Measurements from ENCODE around the gene FNBP1L. TPM values are rescaled to one million over a fixed set of nuclear protein-coding genes. Genes with fewer than 3 reads are reported as not detected.
"Not testable (repeated sequence)": the region's sequence is repeated elsewhere in the genome, so short reads cannot be mapped to it uniquely, and the experiment has no call there.

The FNBP1L gene
- total RNA-seq, 1 experiment from 2014 or later: 72.7 TPM

- no TSS peak for BruUV-seq (replicated peaks)
- Mint-ChIP-seq H3K4me1 (ENCODE audit: low read depth, unreplicated experiment) (peaks cover 55% of the 10 kb centered on the region), H3K36me3 (ENCODE audit: insufficient read depth, unreplicated experiment) (peaks cover 20% of the 10 kb centered on the region), H3K4me3 (ENCODE audit: low read depth, unreplicated experiment) (no peak overlapping the region), H3K27me3 (ENCODE audit: unreplicated experiment) (no peaks in the 10 kb centered on the region), H3K9me3 (ENCODE audit: low read depth, unreplicated experiment) (no peaks in the 10 kb centered on the region), H3K27ac (ENCODE audit: unreplicated experiment) (no peak overlapping the region)
- CTCF ChIA-PET: no interaction called here
- DNase-seq: no peak
- intact Hi-C loops (cut with micrococcal nuclease; ENCODE audit: unreplicated experiment): loop anchor here (5.0 to 10.0 kb wide), 2 partner anchors 42 to 295 kb away; no protein-coding TSS in a partner anchor
- TF ChIP-seq CTCF (IDR thresholded peaks at IDR 0.05; ENCODE audit: unreplicated experiment): no peak
Measured at GRCh38 chr1:93549811-93550210, 101.9 kb downstream of the FNBP1L start.

- peaks cover 18% of the 10 kb centered on the region for H3K36me3 Mint-ChIP-seq (ENCODE audit: insufficient read depth, unreplicated experiment)
- DNase-seq: peak; percentile 36
- TSS peak; percentile 15 for BruUV-seq (replicated peaks)
Measured at GRCh38 chr1:93552741-93553455, 105.0 kb downstream of the FNBP1L start.

DNA sequence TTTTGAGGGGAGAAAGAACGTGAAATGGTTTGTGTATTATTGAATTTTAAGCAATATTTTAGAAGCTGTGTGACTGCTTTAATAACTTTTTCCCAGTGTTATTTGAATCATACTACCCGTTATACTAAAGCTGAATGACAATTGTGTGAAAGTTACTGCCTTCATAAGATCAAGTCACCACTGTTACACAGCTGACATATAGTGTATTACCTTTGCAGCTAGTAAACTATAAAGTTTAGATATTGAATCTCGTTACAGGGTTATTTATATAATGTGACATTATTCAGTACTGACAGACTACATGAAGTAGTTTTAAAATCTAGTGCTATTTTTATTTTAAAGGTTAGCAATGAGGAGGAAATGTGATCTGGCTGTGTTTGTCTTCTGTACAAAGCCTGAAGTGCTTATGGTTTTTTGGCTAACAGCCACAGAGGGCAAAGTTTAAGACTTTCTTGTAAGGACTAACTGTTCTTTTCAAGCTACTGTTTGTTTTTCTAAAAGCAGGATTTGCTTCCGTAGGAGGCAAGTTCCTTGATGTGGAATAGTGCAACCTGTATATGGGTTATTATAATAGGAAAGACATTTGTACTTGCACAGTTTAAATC is 106.1 kb downstream of the FNBP1L start:
- Mint-ChIP-seq H3K4me3 (ENCODE audit: low read depth, unreplicated experiment) (peak overlapping the region; percentile 15), H3K4me1 (ENCODE audit: low read depth, unreplicated experiment) (peaks cover 58% of the 10 kb centered on the region), H3K27ac (ENCODE audit: unreplicated experiment) (peak overlapping the region; percentile 33), H3K36me3 (ENCODE audit: insufficient read depth, unreplicated experiment) (peaks cover 22% of the 10 kb centered on the region)
- intact Hi-C loops (cut with micrococcal nuclease; ENCODE audit: unreplicated experiment): loop anchor here (1.0 to 10.0 kb wide), 4 partner anchors 38 to 291 kb away; partner anchors contain the start of gene FNBP1L
- not testable (repeated sequence) for BruUV-seq (replicated peaks); H3K9me3 Mint-ChIP-seq (ENCODE audit: low read depth, unreplicated experiment); H3K27me3 Mint-ChIP-seq (ENCODE audit: unreplicated experiment)
- DNase-seq: peak; percentile 58
- CTCF ChIA-PET: interaction anchor here (1.9 to 2.2 kb wide), 2 partner anchors 38 to 250 kb away, joined by 7 to 10 read pairs; no protein-coding TSS in a partner anchor

More at GRCh38 chr1:93552741-93553455, 105.0 kb downstream of the FNBP1L start:
- intact Hi-C loops (cut with micrococcal nuclease; ENCODE audit: unreplicated experiment): loop anchor here (2.0 to 10.0 kb wide), 3 partner anchors 39 to 292 kb away; partner anchors contain the start of gene FNBP1L
- no peaks in the 10 kb centered on the region for H3K9me3 Mint-ChIP-seq (ENCODE audit: low read depth, unreplicated experiment)
- H3K27ac Mint-ChIP-seq (ENCODE audit: unreplicated experiment): peak overlapping the region; percentile 68
- no peaks in the 10 kb centered on the region for H3K27me3 Mint-ChIP-seq (ENCODE audit: unreplicated experiment)
- TF ChIP-seq CTCF (IDR thresholded peaks at IDR 0.05; ENCODE audit: unreplicated experiment): no peak
- CTCF ChIA-PET: interaction anchor here (0.6 to 2.2 kb wide), 9 partner anchors 39 to 1001 kb away, joined by 3 to 10 read pairs (median 3); no protein-coding TSS in a partner anchor
- H3K4me1 Mint-ChIP-seq (ENCODE audit: low read depth, unreplicated experiment): peaks cover 58% of the 10 kb centered on the region
- peak overlapping the region; percentile 42 for H3K4me3 Mint-ChIP-seq (ENCODE audit: low read depth, unreplicated experiment)

DNA sequence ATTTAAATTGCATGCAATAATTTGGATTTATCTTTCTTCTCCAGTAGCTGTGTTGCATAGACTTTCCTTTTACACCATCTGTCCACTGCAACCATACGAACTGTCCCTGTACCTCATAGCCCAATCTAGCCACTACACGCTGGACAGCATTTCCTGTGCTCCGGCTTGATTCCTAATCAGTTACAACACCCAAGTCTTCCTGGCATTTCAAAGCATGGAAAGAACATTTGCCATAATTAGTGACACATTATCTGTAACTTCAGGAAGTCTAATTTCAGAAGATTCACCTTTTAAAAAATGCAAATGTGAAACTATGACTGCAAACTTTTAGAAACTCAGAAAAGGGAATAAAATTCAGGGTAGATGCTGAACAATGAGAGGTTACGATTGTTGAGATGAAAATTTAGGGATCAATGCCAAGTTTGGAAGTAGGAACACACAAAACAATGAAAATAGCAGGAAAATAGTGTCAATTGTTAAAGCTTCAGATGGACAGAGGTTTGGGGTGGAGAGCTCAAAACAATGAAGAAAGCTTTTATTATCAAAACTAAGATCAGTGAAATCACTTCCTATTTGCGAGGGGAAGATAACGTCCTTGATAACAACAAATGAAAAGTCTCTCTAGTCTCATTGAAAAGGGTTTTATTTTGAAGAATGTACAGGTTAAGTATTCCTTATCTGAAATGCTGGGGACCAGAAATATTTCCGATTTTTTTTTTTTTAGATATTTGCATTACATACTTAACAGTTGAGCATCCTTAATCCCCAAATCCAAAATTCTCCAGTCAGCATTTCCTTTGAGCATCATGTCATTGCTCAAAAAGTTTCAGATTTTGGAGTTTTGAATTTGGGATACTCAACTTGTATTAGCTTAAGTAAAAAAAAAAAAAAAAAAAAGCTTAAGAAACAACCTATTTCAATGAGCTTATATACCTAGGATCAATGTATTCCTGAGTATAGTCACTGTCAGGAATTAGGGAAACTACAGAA is 107.3 kb downstream of the FNBP1L start:
- no peak for TF ChIP-seq CTCF (IDR thresholded peaks at IDR 0.05; ENCODE audit: unreplicated experiment)
- H3K9me3 Mint-ChIP-seq (ENCODE audit: low read depth, unreplicated experiment): no peaks in the 10 kb centered on the region
- no peaks in the 10 kb centered on the region for H3K27me3 Mint-ChIP-seq (ENCODE audit: unreplicated experiment)
- intact Hi-C loops (cut with micrococcal nuclease; ENCODE audit: unreplicated experiment): loop anchor here (1.0 to 10.0 kb wide), 3 partner anchors 37 to 290 kb away; no protein-coding TSS in a partner anchor
- H3K4me1 Mint-ChIP-seq (ENCODE audit: low read depth, unreplicated experiment): peaks cover 58% of the 10 kb centered on the region
- CTCF ChIA-PET: interaction anchor here (0.8 to 1.6 kb wide), 3 partner anchors 27 to 117 kb away, joined by 3 to 8 read pairs (median 8); no protein-coding TSS in a partner anchor
- BruUV-seq (replicated peaks): no TSS peak
- peak overlapping the region; percentile 33 for H3K27ac Mint-ChIP-seq (ENCODE audit: unreplicated experiment)
- H3K36me3 Mint-ChIP-seq (ENCODE audit: insufficient read depth, unreplicated experiment): peaks cover 28% of the 10 kb centered on the region
- DNase-seq: no peak
- H3K4me3 Mint-ChIP-seq (ENCODE audit: low read depth, unreplicated experiment): peak overlapping the region; percentile 15
